NCI-H69 (cell line): ENCODE results near the gene UVRAG.

Experiments used
- DNase-seq: peaks from one replicate; lab custom pipeline; 2025; lab: John Stamatoyannopoulos, UW

The UVRAG gene

DNA sequence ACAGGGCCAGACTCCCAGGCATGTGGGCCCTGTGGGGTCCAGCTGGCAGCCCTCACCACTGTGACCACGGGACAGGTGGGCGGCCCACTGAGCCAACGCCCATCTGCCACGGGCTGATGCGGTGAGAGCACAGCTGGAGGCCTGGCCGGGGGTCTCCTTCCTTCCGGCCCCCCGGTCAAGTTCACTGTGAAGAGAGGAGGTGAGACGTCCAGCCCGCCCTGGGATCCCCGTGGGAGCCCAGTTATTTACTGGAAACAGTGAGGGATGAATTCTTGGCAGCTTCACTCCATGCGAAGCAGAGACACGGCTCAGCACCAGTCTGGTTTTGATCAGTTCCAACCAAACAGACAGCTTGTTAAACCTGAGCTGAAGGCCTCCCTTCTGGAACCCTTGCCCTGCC lies 352.6 kb downstream of the UVRAG start:
- DNase-seq = no peak

DNA sequence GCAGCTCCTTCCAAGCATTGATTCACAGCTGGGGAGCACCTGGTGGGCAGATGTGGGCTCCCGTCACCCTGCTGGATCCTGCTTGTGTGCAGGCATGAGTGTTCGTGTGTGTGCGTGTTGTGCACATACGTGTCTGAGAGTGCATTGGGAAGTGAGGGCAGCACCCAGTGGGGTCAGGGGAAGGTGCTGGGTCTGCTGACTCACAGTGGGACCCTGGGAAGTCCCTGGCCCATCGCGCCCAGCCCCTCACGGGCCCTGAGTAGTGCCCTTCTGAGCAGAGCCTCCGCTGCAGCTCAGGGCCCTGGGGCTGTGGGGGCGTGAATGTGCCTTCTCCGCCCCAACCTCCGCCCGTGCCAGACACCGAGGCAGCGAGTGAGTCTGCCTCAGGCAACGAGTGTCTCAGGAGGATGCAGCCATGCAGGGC lies 354.5 kb downstream of the UVRAG start:
- peak; percentile 87 for DNase-seq

DNA sequence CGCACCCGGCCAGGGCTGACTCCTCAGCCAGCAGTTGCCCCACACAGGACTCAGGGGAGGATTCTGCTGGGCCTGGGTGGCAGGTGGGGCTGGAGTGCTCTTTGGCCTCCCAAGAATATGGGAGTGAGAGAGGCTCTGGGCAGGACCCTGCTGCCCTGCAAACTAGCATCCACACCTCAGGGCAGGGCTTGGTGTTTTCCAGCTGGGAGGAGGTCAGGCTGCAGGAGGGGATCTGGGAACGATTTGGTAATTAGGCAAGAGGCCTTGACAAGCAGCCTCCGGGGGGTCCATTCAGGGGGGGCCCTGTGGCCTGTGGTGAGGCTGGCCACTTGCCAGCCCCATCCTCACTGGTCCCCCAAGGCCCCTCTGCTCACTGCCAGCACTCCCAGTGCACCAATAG lies 355.5 kb downstream of the UVRAG start:
- peak; percentile 45 for DNase-seq

DNA sequence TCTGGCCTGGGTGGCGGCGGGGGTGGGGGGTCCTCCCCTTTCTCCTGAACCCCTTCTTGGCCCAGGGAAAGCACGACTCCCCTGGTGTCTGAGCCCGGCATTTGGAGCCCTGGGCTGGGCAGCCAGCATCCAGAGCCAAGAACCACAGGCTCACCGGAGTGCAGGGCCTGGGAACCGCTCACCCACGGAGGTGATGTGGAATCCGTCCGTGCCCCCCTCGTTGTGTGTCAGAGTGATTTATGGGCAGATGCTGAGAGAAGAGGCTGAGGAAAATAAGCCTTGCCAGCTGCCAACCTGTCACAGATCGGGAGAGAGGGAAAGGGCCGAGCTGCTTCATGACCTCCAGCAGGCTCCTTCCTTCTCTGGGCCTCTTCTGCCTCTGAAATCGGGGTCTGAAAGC lies 357.6 kb downstream of the UVRAG start:
- DNase-seq = peak; percentile 85

DNA sequence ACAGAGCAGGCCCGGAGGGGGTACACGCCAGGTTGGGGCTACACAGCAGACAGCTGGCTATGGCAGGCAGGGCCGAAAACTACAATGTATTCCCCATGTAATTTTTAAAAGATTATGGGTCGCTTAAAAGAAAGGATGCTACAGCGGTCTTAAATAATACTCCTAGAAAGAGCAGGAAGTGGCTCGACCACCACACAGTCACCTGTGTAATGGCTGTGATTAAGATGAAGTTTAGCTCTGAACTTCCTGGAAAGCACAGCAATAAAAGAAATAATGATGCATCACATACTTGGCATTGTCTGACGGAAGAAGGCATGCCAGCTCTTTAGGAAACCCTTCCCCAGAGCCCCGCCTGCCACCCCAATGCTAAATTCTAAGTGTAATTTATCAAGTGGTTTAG lies 358.7 kb downstream of the UVRAG start:
- no peak for DNase-seq

DNA sequence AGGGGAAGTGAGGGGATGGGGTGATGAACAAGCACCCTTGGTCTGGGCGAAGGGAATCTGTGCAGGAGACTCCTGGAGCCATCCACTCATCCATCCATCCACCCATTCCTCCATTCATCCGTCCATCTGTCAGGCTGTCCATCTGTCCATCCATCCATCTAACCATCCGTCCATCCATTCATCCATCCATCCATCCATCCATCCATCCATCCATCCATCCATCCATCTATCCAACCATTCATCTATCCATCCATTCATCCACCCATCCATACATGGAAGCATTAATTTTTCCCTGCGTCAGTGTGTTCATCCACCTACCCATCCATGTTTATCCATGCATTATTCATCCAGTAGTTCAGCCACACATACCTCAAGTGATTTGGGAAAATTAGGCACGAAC lies 359.3 kb downstream of the UVRAG start:
- DNase-seq = no peak

DNA sequence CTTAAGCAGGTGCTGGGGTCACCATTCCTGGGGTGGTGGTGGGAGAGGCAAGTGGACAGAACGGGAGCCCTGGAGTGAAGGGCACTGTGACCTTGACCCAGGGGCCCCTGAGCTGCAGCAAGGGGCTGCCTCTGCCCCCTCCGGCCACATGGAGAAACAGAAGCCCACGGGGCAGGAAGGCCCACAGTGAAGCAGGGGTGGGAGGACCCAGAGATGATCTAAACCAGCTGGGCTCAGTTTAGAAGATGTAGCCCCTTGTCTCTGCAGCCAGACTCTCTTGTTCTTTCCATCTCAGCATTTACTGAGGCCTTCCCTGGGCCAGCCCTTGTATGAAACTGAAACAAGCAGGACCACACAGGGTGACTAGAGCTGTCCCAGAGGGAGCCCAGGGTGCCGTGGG lies 360.8 kb downstream of the UVRAG start:
- DNase-seq = no peak

DNA sequence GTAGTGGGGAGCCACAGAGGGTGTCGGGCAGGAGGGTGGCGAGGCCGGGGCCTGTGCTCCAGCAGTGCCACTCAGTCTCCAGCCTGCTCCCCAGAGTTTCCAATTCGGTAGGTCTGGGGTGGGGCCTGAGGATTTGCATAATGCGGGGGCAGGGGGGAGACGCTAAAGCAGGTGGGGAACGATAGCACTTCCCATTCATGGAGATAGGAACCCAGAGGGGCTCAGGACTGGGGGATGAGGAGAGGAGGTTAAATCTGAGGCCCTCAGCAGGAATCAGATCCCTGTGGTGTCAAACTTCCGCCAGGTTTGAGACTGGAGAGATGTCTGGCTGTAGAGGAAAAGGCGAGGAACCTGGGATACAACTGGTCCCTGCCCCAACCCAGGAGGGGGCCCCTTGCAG lies 361.5 kb downstream of the UVRAG start:
- no peak for DNase-seq

DNA sequence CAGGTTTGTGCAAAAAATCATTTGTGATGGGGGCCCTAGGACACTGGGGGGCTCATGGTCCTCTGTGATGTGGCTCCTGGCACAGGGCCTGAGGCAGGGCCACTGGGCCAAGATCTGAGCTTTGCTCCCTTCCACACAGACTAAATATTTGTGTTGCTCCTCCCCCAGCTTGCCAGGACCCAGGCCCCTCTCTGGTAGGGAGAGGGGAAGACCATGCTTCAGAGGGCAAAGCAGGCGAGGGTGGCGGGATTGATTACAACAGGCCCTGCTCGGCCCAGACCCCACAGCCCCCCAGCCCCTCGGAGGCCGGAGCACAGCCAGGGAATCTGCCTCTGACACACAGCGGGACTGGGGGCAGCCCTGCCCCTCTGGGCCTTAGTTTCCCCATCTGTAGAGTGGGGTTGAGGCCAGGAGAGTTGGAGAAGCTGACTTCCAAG lies 362.3 kb downstream of the UVRAG start:
- no peak for DNase-seq

DNA sequence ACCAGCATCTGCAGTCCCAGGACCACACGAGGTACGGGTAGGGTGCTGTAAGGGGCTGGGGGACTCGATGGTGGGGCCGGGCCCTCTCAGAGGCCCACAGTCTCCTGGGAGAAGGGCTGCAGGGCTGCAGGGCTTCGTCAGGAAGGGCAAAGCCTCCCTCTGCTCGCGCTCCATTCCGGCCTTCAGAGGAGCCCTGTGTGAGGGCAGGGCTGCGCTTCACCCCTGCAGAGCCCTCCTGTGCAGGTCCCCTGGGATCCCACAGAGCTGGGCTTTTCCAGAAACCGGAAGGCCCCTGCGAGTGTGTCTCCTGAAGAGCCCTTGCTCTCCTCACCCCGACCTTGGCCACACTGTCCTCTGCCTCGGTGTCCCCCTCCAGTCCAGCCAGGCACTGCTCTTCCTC lies 364.1 kb downstream of the UVRAG start:
- no peak for DNase-seq

DNA sequence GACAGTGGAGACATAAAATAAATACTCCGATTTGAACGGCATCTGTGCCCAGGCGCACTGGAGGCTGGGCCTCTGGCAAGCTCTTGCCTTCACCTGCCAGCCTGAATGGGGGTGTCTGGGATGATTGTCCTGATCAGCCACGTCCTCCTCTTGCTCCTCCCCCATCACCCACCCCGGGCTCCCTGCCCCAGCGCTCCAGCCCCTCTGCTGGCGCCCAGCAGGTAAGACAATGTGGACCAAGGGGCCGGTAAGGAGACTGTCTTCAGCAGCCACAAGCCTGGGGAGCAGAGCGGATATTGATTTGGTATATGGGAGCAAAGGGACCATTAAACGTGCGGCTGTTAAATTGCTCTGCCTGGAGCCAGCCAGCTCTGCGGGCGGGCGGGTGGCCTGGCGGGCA lies 366.4 kb downstream of the UVRAG start:
- DNase-seq = no peak

DNA sequence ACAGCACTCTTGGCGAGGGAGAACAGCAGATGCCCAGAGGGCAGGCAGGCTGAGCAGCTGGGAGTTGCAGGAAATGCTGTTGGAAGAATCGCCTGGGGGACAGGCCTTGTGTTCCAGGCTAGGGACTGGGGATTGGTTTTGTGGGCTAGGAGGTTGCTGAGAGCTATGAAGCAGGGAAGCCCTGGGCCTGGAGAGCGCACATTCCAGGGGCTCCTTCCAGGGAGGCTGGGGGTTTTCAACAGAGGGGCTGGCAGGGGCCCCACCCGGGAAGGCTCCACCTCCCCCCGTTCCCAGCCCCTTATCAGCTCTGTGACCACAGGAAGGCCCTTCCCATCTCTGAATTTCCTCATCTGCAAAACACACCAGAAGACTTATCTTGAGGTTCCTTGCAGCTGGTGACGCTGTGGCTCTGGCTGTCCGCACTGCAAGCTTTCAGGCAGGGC lies 369.6 kb downstream of the UVRAG start:
- peak; percentile 71 for DNase-seq

DNA sequence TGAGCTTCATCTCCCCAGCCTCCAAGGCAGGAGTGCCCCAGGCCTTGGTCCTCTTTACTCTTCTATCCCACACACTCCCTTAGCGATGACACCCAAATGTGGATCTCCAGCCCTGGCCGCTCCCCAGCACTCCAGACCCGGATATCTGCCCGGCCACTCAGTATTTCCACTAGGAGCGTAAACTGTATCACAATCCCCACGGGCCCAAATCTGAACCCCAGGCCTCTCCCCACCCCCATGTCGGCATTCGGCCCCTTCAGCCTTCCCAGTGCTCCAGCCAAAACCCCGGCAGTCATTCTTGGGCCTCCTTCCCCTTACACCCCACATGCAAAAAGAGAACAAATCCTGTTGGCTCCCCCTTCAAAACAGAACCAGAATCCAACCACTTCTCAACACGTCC lies 370.5 kb downstream of the UVRAG start:
- no peak for DNase-seq

DNA sequence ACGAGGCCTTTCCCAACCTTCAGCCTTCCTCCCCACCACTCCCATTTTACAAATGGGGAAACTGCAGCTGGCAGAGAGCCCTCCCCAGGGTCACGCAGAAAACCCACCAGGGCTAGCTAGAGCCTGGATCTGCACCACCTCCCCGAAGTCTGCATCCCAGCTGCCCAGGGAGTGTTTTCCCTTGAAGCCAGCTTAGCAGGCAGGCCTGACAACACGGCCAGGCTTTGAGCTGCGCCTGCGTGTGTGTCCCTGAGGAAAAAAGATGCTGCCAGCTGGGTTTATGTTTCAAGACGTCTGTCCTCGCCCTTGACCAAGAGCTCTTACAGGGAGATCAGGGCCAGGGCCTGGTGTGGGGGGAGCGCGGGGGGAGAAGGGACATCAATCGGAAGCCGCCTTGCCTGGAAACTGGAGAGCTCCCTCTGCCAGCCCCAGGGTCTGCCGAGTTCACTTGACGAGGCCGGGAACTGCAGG lies 371.0 kb downstream of the UVRAG start:
- no peak for DNase-seq

DNA sequence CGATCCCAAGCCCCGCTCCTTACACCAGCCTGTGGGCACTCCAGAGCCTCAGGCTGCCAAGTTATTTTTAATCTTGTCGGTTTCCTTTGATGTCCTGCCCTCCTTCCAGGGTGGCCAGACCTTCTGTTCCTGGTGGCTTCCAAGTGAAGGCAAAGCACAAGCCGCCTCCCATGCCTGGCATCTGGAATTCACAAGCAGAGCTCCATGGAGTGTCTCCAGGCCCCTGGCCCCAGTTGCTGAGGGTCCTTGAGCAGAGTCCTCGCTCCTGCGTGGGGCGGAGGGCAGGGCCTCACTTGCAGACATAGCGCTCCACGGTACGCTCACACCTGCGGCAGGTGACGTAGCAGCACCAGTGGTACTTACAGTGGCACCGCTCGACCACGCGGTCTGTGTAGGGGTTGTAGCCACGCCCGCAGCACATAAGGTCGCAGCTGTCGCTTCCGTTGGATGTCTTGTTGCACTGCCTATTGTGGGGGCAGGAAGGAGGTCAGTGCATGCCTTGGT lies 371.8 kb downstream of the UVRAG start:
- DNase-seq = no peak

DNA sequence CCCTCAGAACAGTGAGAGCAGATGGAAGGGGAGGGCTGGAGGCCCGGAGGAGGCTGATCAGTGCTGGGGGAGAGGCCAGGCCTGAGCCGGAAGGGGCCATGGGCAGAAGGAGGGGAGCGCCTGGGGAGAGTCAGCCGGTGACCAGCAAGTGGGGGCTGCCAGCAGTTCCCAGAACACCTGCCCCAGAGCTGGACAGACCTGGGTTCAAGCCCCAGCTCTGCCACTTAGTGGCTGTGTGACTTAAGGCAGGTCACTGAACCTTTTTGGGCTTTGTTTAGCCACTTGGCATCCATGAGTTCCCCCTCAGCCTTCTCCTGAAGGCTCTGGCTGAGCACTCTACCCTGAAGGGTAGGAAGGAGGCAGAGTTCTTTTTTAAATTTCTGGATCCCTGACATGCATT lies 373.9 kb downstream of the UVRAG start:
- no peak for DNase-seq

DNA sequence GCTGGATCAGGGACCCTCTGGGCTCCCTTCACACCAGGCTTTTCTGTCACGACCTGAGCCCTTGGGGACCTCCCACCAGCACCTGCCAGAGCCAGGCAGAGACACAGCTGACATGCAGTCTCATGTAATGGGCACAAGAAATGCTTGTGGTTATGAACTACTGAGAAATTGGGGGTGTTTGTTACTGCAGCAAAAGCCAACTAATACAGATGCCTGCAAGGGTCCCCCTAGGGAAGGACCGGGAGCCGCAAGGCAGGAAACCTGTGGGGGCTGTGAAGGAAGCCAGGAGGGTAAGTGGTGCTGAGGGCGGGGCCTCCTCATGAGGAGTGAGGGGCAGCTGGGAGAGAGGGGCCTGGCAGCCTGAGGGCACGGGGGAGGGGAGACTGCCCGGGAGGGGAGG lies 374.7 kb downstream of the UVRAG start:
- DNase-seq = no peak

DNA sequence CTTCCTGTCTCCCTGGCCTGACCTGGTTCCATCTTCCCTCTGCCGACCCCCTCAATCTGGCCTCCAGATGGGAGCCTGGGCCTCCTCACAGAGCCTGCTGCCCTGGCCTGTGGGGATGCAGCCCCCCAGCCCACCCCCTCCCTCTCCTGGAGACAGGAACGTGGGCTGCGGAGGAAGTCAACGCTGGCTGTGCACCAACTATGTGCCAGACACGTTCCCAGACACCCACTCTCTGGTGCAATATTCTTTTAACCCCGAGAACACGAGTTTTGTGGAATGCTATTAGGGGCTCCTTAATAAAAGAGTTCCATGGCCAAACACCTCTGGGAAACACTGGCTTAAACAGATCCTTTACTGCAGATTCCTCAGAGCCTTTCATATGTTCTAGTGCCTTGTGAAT lies 375.4 kb downstream of the UVRAG start:
- DNase-seq = no peak
